ENCODE results near the gene HACE1.

The HACE1 gene

GRCh38 chr6:104716858-104717257, 142.9 kb downstream of the HACE1 start:
- H3K4me1 ChIP-seq (ENCODE audit: insufficient read depth, poor library complexity, severe bottlenecking) = no peaks in the 10 kb centered on the region
- no peak for ATAC-seq (ENCODE audit: low read depth)
- H3K4me3 ChIP-seq (ENCODE audit: severe bottlenecking) = no peak overlapping the region
- no peak for DNase-seq (ENCODE audit: low spot score)
- H3K27ac ChIP-seq (ENCODE audit: poor library complexity, severe bottlenecking) = no peak overlapping the region
- TF ChIP-seq, protein P1, sequence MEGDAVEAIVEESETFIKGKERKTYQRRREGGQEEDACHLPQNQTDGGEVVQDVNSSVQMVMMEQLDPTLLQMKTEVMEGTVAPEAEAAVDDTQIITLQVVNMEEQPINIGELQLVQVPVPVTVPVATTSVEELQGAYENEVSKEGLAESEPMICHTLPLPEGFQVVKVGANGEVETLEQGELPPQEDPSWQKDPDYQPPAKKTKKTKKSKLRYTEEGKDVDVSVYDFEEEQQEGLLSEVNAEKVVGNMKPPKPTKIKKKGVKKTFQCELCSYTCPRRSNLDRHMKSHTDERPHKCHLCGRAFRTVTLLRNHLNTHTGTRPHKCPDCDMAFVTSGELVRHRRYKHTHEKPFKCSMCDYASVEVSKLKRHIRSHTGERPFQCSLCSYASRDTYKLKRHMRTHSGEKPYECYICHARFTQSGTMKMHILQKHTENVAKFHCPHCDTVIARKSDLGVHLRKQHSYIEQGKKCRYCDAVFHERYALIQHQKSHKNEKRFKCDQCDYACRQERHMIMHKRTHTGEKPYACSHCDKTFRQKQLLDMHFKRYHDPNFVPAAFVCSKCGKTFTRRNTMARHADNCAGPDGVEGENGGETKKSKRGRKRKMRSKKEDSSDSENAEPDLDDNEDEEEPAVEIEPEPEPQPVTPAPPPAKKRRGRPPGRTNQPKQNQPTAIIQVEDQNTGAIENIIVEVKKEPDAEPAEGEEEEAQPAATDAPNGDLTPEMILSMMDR (IDR thresholded peaks at IDR 0.05; ENCODE audit: poor library complexity, severe bottlenecking) = no peak
- no peaks in the 10 kb centered on the region for H3K9me3 ChIP-seq (ENCODE audit: severe bottlenecking)
- H3K27me3 ChIP-seq (ENCODE audit: insufficient read depth, poor library complexity, severe bottlenecking) = no peaks in the 10 kb centered on the region
- H3K36me3 ChIP-seq (ENCODE audit: low read depth) = no peaks in the 10 kb centered on the region

GRCh38 chr6:104714796-104715195, 144.9 kb downstream of the HACE1 start:
- TF ChIP-seq, protein P1 (IDR thresholded peaks at IDR 0.05; ENCODE audit: poor library complexity, severe bottlenecking) = no peak
- no peak overlapping the region for H3K27ac ChIP-seq (ENCODE audit: poor library complexity, severe bottlenecking)
- no peaks in the 10 kb centered on the region for H3K27me3 ChIP-seq (ENCODE audit: insufficient read depth, poor library complexity, severe bottlenecking)
- ATAC-seq (ENCODE audit: low read depth) (no peak), DNase-seq (ENCODE audit: low spot score) (no peak)
- H3K4me3 ChIP-seq (ENCODE audit: severe bottlenecking) = no peak overlapping the region
- no peaks in the 10 kb centered on the region for H3K36me3 ChIP-seq (ENCODE audit: low read depth)
- no peaks in the 10 kb centered on the region for H3K4me1 ChIP-seq (ENCODE audit: insufficient read depth, poor library complexity, severe bottlenecking)
- no peaks in the 10 kb centered on the region for H3K9me3 ChIP-seq (ENCODE audit: severe bottlenecking)

- Histone ChIP-seq H3K4me1 (ENCODE audit: insufficient read depth, poor library complexity, severe bottlenecking) (no peaks in the 10 kb centered on the region), H3K27ac (ENCODE audit: poor library complexity, severe bottlenecking) (no peak overlapping the region), H3K27me3 (ENCODE audit: insufficient read depth, poor library complexity, severe bottlenecking) (no peaks in the 10 kb centered on the region), H3K36me3 (ENCODE audit: low read depth) (no peaks in the 10 kb centered on the region), H3K4me3 (ENCODE audit: severe bottlenecking) (no peak overlapping the region), H3K9me3 (ENCODE audit: severe bottlenecking) (no peaks in the 10 kb centered on the region)
- DNase-seq (ENCODE audit: low spot score) (no peak), ATAC-seq (ENCODE audit: low read depth) (no peak)
- TF ChIP-seq, protein P1 (IDR thresholded peaks at IDR 0.05; ENCODE audit: poor library complexity, severe bottlenecking) = no peak
Measured at GRCh38 chr6:104713982-104714381, 145.7 kb downstream of the HACE1 start.

GRCh38 chr6:104711371-104711770, 148.3 kb downstream of the HACE1 start:
- ATAC-seq (ENCODE audit: low read depth) = peak; percentile 92
- TF ChIP-seq, protein P1 (IDR thresholded peaks at IDR 0.05; ENCODE audit: poor library complexity, severe bottlenecking) = no peak
- Histone ChIP-seq H3K36me3 (ENCODE audit: low read depth) (no peaks in the 10 kb centered on the region), H3K9me3 (ENCODE audit: severe bottlenecking) (no peaks in the 10 kb centered on the region), H3K4me3 (ENCODE audit: severe bottlenecking) (no peak overlapping the region), H3K27me3 (ENCODE audit: insufficient read depth, poor library complexity, severe bottlenecking) (no peaks in the 10 kb centered on the region), H3K4me1 (ENCODE audit: insufficient read depth, poor library complexity, severe bottlenecking) (no peaks in the 10 kb centered on the region), H3K27ac (ENCODE audit: poor library complexity, severe bottlenecking) (no peak overlapping the region)
- DNase-seq (ENCODE audit: low spot score) = no peak

GRCh38 chr6:104710543-104711335, 149.0 kb downstream of the HACE1 start:
- no peak for ATAC-seq (ENCODE audit: low read depth)
- no peak overlapping the region for H3K27ac ChIP-seq (ENCODE audit: poor library complexity, severe bottlenecking)
- H3K4me1 ChIP-seq (ENCODE audit: insufficient read depth, poor library complexity, severe bottlenecking) = peaks cover under 1% of the 10 kb centered on the region
- H3K4me3 ChIP-seq (ENCODE audit: severe bottlenecking) = no peak overlapping the region
- no peak for DNase-seq (ENCODE audit: low spot score)
- no peaks in the 10 kb centered on the region for H3K36me3 ChIP-seq (ENCODE audit: low read depth)
- no peaks in the 10 kb centered on the region for H3K27me3 ChIP-seq (ENCODE audit: insufficient read depth, poor library complexity, severe bottlenecking)
- TF ChIP-seq, protein P1 (IDR thresholded peaks at IDR 0.05; ENCODE audit: poor library complexity, severe bottlenecking) = no peak
- no peaks in the 10 kb centered on the region for H3K9me3 ChIP-seq (ENCODE audit: severe bottlenecking)

Data from RWPE2 (cell line).